Measurements from ENCODE around the gene ABCF1.

ABCF1 gene

DNA sequence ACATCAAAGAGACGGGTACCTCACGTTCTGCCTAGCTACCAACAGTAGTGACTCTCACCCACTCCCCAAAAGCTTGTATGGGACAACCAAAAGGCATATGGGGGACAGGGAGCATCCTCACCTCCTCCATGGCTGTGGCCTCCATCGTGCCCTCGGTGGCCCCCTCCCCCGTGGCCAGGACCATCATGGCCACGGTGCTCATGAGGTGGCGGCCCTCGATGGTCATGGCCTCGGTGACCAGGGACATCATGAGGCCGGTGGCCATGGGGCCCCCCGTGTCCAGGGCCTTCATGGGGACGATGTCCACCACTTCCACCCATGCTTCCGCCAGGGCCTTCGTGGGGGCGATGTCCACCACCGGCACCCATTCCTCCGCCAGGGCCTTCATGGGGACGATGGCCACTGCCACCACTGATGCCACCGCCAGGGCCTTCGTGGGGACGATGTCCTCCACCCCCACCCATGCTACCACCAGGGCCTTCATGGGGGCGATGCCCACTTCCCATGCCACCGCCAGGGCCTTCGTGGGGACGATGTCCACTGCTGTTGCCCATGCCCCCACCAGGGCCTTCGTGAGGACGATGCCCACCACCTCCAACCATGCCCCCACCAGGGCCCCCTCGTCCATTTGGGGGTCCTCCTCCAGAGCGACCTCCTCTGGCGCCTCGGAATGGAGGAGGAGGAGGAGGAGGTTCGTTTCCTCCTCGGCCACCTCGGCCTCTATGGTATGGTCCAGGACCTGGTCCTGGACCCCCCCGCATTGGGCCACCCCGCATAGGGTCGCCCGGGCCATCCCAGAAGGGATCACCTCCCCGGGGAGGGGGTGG, 30.8 kb downstream of the ABCF1 start:
- no peak for DNase-seq (ENCODE audit: low spot score)

DNA sequence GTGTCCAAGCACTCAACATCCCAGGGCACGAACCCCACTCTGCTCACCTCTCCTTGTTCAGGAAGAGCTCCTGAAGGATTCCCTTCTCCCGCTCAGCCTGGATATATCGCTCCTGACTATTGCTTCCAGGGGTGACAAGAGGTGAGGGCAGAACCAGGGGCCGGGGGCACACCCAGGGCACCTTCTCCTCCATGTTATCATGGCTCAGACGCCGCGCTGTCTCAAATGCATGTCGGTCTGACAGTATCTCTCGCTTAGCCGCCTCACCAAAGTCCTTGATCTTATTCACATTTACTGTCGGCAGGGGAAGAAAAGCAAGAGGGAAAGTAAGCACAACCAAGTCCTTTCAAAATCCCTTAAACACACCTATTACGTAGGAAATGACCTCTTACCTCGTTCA, 32.7 kb downstream of the ABCF1 start:
- no peak for DNase-seq (ENCODE audit: low spot score)

DNA sequence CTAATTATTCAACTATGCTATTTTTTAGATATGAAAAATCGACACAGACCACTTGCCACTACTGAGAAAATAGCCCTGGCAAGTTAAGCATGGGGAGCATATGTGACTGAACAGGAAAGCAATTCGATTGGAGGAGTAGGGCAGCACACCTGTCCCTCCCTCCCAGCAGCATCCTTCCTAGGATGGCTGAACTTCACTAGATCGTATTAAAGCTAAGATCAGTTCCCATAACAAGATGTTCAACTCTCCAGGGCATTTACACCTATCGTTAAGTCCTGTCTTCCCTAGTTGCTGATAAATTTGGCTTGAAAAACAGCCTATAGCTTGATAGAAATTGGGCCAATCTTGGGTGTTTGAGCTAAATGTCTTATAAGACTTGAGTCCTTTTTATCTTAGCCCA, 38.8 kb downstream of the ABCF1 start:
- DNase-seq (ENCODE audit: low spot score), result no peak

DNA sequence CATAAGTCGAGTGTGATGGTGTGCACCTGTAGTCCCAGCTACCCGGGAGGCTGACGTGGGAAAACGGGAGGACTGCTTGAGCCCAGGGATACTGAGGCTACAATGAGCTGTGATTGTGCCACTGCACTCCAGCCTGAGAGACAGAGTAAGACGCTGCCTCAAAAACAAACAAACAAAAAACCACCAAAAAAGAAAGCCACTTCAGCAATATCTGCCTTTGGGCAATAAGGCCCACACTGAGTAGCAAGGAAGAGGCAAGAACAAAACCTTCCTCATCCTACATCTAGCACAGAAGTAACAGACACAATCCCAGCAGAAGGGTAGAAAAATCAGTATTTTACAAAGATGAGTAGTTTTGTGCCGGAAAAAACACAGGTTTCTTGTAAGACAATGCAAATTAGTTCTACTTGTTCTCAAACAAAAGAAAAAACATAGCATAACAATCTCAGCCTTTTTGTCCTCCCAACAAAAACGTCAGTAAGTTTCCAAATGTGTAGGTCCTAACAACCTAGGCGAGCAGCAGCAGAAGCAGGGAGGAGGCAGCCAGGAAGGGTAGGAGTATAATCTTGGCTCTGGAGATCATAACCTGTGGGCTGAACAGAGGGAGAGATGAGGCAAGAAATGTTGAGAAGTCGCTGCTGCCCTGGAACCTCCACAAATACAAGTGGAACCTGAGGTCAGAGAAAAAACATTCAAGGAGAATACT, 40.1 kb downstream of the ABCF1 start:
- DNase-seq (ENCODE audit: low spot score), result no peak

DNA sequence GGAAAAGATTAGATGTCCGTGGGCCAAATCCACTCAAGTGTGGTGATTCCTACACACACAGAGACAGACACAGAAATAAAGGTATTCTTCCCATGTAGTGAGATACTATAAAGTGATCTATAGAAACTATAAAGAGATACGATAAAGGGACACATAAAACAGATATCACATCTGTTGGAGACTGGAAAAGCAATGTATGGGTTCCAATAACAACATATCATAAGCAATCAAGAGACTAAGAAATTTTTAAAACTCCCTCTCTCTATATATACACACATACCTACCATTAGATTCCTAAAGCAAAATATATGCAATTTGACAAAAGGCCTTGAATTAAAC, 40.6 kb downstream of the ABCF1 start:
- no peak for DNase-seq (ENCODE audit: low spot score)

DNA sequence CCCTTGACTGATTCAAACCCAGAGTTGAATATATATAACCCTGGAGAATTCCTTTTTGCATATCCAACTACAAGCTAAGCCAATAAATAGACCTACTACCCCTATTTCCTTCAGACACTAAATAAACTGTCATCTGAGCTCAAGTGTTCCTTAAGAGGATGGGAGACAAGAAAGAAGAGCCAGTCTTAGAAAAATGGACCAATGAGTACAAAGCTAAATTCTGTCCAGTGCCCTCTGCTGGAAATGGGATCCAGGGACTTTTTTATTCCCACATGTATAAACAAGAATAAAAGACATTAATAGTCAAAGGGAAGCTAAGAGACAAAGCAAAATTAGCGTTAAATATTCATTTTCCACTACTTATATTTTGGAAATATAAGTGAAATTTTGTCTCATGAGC, 41.0 kb downstream of the ABCF1 start:
- DNase-seq (ENCODE audit: low spot score), result no peak

DNA sequence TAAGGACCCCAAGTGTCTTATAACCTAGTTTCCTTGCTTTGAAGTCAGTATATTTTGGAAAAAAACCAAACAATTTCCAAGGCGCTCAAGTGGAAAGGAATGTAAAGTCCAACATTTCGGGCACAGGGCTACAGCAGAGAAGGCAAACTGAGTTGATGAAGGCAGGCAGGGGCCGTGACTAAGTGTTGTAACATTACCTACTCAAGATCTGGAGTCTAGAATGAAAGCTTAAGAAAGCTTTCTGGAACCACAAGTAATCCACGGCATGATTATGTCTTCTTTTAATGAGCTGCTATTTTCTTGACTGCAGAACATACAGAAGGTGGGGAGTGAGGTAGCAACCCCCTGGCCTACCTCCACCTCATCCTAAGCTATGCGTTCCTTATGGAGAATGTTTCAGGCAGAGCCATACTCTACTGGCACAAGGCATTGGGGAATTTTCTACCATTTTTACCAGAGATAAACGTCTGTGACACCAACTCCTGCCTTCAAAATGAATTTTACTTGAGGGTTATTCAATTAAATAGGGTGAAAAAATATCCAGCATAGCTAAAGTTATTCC, 41.5 kb downstream of the ABCF1 start:
- no peak for DNase-seq (ENCODE audit: low spot score)

DNA sequence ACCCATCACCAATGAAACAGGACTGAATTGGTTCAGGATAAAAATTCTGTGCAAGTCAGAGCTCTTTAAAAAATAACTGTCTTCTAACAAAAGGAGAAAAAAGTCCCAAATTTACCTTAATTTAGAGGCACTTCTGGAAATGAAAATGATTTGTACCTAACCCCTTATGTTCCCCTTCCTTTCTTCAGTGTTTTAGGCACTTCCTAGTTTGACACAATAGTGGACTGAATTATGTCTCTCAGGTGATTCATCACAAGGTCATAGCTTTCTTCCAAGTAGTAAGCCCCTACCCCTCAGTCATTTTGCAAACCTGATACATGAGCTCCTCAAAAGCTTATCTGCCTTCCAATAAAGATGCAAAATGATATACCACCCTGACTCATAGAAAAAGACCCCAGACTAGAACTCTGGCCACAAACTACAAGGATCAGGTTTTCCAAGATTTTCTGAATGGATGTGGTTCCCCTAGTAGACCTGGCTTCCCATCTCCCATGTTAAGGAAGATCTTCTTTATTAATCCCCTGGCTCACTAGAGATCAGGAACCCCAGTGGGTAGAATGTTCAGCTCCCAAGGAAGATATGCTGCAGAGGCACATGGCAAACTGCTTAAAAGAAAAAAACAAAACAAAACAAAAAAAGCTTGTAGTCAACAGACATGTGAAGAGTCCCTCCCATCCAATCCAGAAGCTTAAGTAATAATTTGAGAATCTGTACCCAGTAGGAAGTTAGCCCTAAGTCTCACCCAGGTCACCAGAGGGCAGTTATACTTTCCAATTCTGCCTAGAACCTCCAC, 42.2 kb downstream of the ABCF1 start:
- no peak for DNase-seq (ENCODE audit: low spot score)

DNA sequence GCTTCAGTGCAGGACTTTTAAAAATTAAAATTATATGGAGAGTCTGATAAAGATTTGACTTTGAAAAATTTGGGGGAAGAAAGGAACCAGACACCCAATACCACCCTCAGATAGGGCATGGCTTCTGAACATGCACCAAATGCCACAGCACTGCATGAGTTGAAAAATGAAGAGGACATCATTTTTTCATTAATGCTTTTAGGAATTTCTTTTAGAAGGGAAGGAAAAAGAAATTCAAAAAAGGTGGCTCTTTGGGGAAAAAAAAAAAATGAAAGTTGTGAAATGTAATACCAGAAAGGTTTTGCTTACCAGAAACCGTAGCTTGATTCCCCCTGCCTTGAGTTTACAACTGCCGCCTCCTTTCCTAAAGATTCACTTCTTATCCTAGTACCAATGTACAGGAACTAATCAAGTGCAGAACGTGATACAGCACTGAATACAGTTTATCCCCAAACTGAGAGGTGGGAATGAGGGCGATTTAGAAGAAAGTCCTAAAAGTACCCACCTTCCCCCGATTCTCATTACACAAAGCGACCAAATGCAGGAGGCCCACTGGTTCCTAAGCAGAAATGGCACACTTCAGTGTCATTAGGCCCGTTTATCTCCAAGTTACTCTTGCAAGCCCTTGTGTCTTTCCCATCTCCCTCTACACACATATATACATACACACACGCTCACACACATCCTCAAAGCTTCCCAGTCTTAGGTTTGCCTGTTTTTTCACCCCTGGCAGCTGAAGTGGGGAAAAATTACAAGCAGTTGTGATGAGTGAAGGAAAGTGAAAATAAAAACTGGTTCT, 43.0 kb downstream of the ABCF1 start:
- no peak for DNase-seq (ENCODE audit: low spot score)

DNA sequence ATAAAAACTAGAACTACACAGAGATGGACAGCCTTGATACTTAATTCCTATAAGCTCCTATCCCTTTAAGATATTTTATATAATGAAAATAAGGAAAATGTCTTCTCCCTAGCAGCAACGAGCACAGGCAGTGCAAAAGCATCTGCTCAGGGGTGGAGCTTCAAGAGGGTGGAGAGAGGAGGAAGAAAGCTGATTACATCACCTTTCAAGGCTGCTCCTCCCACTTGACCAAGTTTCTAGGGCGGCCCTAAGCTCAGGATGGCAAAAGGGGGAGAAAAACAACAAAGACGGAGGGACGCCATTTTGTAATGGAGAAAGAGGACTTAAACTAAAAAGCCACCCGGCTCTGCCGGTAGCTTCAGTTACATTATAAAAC, 43.6 kb downstream of the ABCF1 start:
- DNase-seq (ENCODE audit: low spot score), result peak; percentile 74

DNA sequence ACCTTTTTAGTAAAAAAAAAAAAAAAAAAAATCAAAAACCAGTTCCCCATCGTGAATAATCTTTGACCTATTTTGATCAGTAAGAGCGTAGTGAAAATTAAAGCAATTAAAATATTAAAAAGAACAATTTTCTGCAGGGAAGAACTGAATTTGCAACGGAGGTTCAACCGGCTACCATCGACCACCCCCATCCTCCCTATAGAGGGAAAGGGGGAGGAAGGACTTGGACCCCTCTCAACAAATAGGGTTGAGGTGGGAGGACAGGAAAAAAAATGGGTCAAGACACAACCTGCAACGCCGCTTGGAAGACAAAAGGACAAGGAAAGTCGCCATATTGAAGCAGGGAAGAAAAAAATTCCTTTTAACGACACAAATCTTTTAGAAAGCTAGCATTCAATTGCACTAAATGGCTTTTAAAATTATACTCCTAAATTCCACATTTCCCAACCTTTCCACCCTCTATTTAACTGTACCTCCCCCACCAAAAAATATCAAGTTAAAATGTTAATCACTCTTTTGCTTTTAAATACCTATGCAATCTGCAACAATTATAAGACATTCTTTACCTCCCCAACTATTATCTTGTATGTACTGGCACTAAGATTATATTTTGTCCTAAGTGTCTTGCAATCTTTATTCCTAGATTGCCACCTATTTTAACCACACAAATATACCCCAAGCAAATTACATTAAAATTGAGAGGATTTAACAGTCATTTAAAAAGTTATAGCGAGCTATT, 44.1 kb downstream of the ABCF1 start:
- no peak for DNase-seq (ENCODE audit: low spot score)

DNA sequence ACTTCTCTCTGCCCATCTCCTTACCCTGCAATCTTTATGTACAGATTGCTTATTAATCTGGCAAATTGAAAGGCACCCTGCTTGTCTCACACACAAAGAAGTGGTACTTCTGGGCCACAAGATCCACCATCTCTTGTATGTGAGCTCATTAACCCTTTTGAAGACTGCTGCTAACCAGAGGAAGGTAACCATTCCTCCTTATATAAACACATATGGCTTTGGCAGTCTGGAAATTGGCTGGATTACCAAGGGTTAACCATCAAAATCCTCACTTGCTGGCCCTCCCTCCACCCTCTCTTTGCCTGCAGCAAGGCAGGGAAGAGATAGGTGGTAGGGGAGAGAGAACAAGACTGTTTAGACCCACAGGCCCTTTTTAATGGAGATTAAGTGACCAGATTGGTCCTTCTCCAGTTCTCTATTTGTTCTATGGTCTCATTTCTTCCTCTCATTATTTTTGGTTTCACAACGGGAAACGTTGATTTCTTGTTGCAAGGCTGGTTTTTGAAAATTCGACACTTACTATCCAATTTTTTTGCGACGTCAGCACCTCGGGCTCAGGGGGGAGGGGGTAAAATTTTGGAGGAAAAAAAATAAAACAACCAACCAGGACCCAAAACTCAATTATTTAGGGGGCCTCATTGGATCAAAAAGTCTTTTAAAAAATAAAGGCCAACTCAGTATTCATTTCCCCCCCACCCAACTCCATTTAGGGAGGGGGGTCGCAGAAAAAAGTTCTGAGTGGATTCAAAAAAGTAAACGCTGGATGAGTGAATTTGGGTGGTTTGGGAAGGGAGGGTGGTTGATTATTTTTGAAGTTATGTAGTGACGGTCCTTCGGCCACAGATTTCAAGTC, 44.9 kb downstream of the ABCF1 start:
- DNase-seq (ENCODE audit: low spot score), result no peak

DNA sequence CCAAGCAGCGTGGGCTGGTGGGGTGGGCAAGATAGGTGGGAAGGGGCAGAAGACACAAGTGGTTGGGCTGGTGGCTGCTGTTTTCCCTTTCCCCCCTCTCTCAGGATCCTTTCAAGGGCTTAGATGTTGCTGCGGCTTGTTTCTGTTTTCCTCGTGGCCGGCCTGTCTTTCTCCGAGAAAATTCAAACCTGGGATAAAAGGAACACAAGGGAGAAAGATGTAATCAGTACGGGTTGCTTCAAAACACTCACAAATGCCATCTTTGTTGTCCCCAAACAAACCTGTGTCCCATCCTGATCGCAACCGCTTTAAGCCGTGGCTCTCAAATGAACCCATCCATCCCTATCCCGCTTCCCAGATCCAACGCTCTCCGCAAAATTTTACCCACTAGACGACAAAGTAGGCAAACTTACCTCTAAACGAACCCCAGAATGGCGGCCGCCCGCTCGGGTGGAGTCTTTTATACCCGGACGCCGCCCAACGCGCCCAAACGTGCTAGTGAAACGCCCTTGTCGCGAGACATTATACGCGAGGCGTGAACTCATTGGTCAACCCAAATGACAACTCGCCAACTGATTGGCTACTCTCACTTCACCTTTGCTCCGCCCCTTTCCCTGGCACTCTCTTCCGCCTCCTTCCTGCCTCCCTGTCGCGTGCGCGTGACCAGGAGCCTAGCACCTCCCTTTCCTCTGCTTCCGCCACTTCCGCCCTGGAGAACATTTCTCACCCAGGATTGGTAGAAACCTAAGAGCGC, 45.7 kb downstream of the ABCF1 start, which contains the start of gene PPP1R10:
Gene PPP1R10, minus strand, starts transcription at position 433 of the 754 bp plus-strand sequence. CDS start 7,299 bp downstream, outside the sequence.
- peak; percentile 88 for DNase-seq (ENCODE audit: low spot score)

DNA sequence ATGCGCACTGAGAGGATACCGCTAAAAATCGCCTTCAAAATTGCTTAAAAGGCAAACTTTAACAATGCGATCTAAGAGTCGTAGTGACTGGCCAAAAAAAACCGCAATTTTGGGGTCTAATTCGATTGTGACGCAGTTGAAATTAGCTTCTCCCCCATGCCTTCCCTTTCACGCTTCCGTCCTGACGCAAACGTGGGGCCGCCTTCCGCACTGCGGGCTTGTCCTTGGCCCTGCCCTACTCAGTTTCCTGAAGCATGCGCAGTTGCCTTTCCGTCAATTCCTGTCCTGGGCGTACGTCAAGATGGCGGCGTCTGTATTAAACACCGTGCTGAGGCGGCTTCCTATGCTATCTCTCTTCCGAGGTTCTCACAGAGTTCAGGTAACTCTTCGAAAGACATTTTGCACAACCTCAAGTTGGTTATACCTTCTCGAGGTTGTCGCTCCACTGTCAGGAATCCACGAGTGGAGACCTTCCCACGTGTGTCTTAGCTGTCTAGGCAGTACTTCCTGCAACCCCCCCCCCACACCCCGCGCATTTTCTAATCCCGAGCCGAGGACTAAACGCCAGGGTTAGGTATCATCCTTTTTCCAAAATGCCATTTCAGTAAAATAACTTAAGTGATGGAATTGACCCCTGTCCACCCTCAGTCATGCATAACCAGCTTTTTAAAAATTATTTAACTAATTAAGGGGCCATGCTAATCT, 46.5 kb downstream of the ABCF1 start, which contains the start of gene MRPS18B:
Gene MRPS18B, plus strand, starts transcription at position 276 of the 705 bp plus-strand sequence. Its CDS starts 26 bp downstream, at position 302.
- peak; percentile 88 for DNase-seq (ENCODE audit: low spot score)

DNA sequence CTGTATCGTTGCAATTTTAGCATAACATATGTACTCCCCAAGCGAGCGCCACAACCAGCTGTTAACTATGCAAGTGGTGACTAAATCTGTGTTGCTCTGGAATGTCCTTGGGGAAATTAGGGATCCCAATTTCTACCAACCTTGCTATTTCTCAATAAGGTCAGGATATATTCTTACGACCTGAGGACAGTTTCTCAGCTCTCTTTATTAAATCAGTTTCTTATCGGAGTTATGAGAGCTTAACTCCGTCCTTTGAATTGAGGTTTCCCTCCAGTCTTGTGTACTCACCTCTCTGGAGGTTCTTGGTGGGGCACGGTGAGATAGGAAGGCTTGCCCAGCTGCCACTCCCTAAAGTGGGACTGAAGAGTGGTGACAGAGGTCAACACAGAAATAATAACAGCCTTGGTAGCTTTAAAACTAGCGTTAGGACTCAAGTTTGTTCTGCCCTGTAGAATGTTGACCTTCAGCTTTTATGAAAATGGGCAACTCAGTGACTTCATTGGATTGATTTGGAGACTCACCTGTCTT, 47.1 kb downstream of the ABCF1 start:
- no peak for DNase-seq (ENCODE audit: low spot score)

DNA sequence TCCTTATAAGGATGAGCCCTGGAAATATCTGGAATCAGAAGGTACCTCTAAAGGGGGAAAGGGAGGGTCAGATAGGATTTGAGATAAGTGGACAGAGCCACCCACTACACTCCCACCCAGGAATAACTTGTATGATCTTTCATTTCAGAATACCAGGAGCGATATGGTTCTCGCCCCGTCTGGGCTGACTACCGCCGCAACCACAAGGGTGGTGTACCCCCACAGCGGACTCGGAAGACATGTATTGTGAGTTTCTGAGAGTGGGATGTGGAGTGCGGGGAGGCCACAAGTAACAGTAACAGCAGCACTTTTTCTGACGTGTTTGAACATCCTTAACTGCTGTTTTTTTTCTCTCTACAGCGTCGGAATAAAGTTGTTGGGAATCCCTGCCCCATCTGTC, 48.3 kb downstream of the ABCF1 start:
- no peak for DNase-seq (ENCODE audit: low spot score)

DNA sequence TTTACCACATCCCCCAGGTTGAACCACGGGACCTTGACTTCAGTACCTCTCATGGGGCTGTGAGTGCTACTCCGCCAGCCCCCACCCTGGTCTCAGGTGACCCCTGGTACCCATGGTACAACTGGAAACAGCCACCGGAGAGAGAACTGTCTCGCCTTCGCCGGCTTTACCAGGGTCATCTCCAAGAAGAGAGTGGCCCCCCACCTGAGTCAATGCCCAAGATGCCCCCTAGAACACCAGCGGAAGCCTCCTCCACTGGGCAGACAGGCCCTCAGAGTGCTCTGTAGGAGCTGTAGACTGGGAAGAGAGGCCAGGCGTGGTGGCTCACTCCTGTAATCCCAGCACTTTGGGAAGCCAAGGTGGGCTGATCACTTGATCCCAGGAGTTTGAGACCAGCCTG, 54.3 kb downstream of the ABCF1 start:
- DNase-seq (ENCODE audit: low spot score), result no peak

Data from iPS-NIHi11 (cell line).